ENCODE results near the gene CLBA1.

CLBA1 gene

GRCh38 chr14:105012171-105012985, 26.8 kb downstream of the CLBA1 start:
- H3K9ac ChIP-seq (ENCODE audit: low read length): no peak overlapping the region
- no peak for DNase-seq
- no peaks in the 10 kb centered on the region for H3K27me3 ChIP-seq (replicated peaks; ENCODE audit: insufficient read depth, low read length)
- TF ChIP-seq EZH2phosphoT487 (IDR thresholded peaks at IDR 0.05; ENCODE audit: low read length) (no peak), EZH2 (optimal IDR thresholded peaks at IDR 0.05; ENCODE audit: low read depth, low read length) (no peak), CTCF (IDR thresholded peaks at IDR 0.05; ENCODE audit: low read length) (no peak)
- no peak overlapping the region for H3K27ac ChIP-seq (ENCODE audit: low read length)
- no peak overlapping the region for H3K4me2 ChIP-seq (ENCODE audit: low read depth, low read length)
- H3F3A ChIP-seq (ENCODE audit: insufficient read depth, low read length): no peaks in the 10 kb centered on the region
- H2AFZ ChIP-seq (ENCODE audit: low read length): no peak overlapping the region
- H3K9me2 ChIP-seq (replicated peaks; ENCODE audit: insufficient read depth, low read length): no peaks in the 10 kb centered on the region
- H3K4me3 ChIP-seq (ENCODE audit: low read length): no peak overlapping the region
- no peaks in the 10 kb centered on the region for H3K9me3 ChIP-seq (replicated peaks; ENCODE audit: insufficient read depth, low read length)
- no peaks in the 10 kb centered on the region for H3K4me1 ChIP-seq (ENCODE audit: low read length)
- H3K79me2 ChIP-seq (ENCODE audit: low read length): peaks cover 77% of the 10 kb centered on the region
- H3K36me3 ChIP-seq (replicated peaks; ENCODE audit: insufficient read depth, low read length): no peaks in the 10 kb centered on the region; the same call in 1 of the 2 replicates
- H4K20me1 ChIP-seq (ENCODE audit: insufficient read depth, low read length): peaks cover 36% of the 10 kb centered on the region

GRCh38 chr14:105013150-105013785, 27.7 kb downstream of the CLBA1 start:
- Histone ChIP-seq H3K4me1 (ENCODE audit: low read length) (peaks cover 6% of the 10 kb centered on the region), H4K20me1 (ENCODE audit: insufficient read depth, low read length) (peaks cover 36% of the 10 kb centered on the region), H3K27me3 (replicated peaks; ENCODE audit: insufficient read depth, low read length) (no peaks in the 10 kb centered on the region), H3K9ac (ENCODE audit: low read length) (no peak overlapping the region), H3K9me2 (replicated peaks; ENCODE audit: insufficient read depth, low read length) (no peaks in the 10 kb centered on the region), H3F3A (ENCODE audit: insufficient read depth, low read length) (no peaks in the 10 kb centered on the region), H3K9me3 (replicated peaks; ENCODE audit: insufficient read depth, low read length) (no peaks in the 10 kb centered on the region), H3K4me3 (ENCODE audit: low read length) (no peak overlapping the region), H3K4me2 (ENCODE audit: low read depth, low read length) (no peak overlapping the region), H3K36me3 (replicated peaks; ENCODE audit: insufficient read depth, low read length) (no peaks in the 10 kb centered on the region; the same call in 1 of the 2 replicates), H3K27ac (ENCODE audit: low read length) (no peak overlapping the region), H2AFZ (ENCODE audit: low read length) (no peak overlapping the region), H3K79me2 (ENCODE audit: low read length) (peaks cover 86% of the 10 kb centered on the region)
- TF ChIP-seq EZH2phosphoT487 (IDR thresholded peaks at IDR 0.05; ENCODE audit: low read length) (no peak), EZH2 (optimal IDR thresholded peaks at IDR 0.05; ENCODE audit: low read depth, low read length) (no peak), CTCF (IDR thresholded peaks at IDR 0.05; ENCODE audit: low read length) (no peak)
- DNase-seq: no peak

- Histone ChIP-seq H3K36me3 (replicated peaks; ENCODE audit: insufficient read depth, low read length) (no peaks in the 10 kb centered on the region; the same call in 1 of the 2 replicates), H3K27me3 (replicated peaks; ENCODE audit: insufficient read depth, low read length) (no peaks in the 10 kb centered on the region), H2AFZ (ENCODE audit: low read length) (no peak overlapping the region), H3F3A (ENCODE audit: insufficient read depth, low read length) (no peaks in the 10 kb centered on the region), H3K9me3 (replicated peaks; ENCODE audit: insufficient read depth, low read length) (no peaks in the 10 kb centered on the region), H3K4me3 (ENCODE audit: low read length) (no peak overlapping the region), H3K4me2 (ENCODE audit: low read depth, low read length) (no peak overlapping the region), H4K20me1 (ENCODE audit: insufficient read depth, low read length) (peaks cover 39% of the 10 kb centered on the region), H3K27ac (ENCODE audit: low read length) (no peak overlapping the region), H3K79me2 (ENCODE audit: low read length) (peaks cover 94% of the 10 kb centered on the region), H3K4me1 (ENCODE audit: low read length) (peaks cover 10% of the 10 kb centered on the region), H3K9ac (ENCODE audit: low read length) (no peak overlapping the region), H3K9me2 (replicated peaks; ENCODE audit: insufficient read depth, low read length) (no peaks in the 10 kb centered on the region)
- DNase-seq: no peak
- no peak for TF ChIP-seq EZH2phosphoT487 (IDR thresholded peaks at IDR 0.05; ENCODE audit: low read length)
- TF ChIP-seq EZH2 (optimal IDR thresholded peaks at IDR 0.05; ENCODE audit: low read depth, low read length): no peak
- TF ChIP-seq CTCF (IDR thresholded peaks at IDR 0.05; ENCODE audit: low read length): no peak
These were observed 28.4 kb downstream of the CLBA1 start for GRCh38 chr14:105014032-105014431.

Data from MM.1S (cell line).